ENCODE measurements around the gene PITRM1. TPM values are rescaled to one million over a fixed set of nuclear protein-coding genes. Genes with fewer than 3 reads are reported as not detected.

The PITRM1 gene
- total RNA-seq, 1 experiment from 2014 or later: 40.7 TPM

GRCh38 chr10:3126249-3126648 lies 46.3 kb downstream of the PITRM1 start:
- Mint-ChIP-seq H3K4me3 (no peak overlapping the region), H3K9me3 (no peaks in the 10 kb centered on the region), H3K27me3 (ENCODE audit: low read depth) (no peaks in the 10 kb centered on the region), H3K27ac (0 out of 2 replicates have a peak overlapping the region, but pooled peaks have one; percentile 19), H3K36me3 (peaks cover 62% of the 10 kb centered on the region), H3K4me1 (no peaks in the 10 kb centered on the region)
- no peak for ATAC-seq
- CTCF ChIA-PET: no interaction called here
- POLR2A ChIA-PET: no interaction called here
- TF ChIP-seq TEAD4 (CRISPR knock-in tag; IDR thresholded peaks at IDR 0.05): no peak
- TF ChIP-seq JUN (CRISPR knock-in tag; IDR thresholded peaks at IDR 0.05): no peak
- TF ChIP-seq STAT6 (CRISPR knock-in tag; conservative IDR thresholded peaks at IDR 0.05; ENCODE audit: low read depth): no peak
- TF ChIP-seq SOX15 (CRISPR knock-in tag; IDR thresholded peaks at IDR 0.05): no peak
- no peak for TF ChIP-seq E2F4 (CRISPR knock-in tag; IDR thresholded peaks at IDR 0.05; ENCODE audit: borderline replicate concordance, low read depth)
- TF ChIP-seq ZNF138 (CRISPR knock-in tag; conservative IDR thresholded peaks at IDR 0.05): no peak
- no peak for TF ChIP-seq E2F1 (CRISPR knock-in tag; IDR thresholded peaks at IDR 0.05)
- no peak for TF ChIP-seq IRF2 (CRISPR knock-in tag; IDR thresholded peaks at IDR 0.05; ENCODE audit: borderline replicate concordance, low read depth)
- TF ChIP-seq ATF1 (CRISPR knock-in tag; IDR thresholded peaks at IDR 0.05): no peak
- TF ChIP-seq, protein P1, sequence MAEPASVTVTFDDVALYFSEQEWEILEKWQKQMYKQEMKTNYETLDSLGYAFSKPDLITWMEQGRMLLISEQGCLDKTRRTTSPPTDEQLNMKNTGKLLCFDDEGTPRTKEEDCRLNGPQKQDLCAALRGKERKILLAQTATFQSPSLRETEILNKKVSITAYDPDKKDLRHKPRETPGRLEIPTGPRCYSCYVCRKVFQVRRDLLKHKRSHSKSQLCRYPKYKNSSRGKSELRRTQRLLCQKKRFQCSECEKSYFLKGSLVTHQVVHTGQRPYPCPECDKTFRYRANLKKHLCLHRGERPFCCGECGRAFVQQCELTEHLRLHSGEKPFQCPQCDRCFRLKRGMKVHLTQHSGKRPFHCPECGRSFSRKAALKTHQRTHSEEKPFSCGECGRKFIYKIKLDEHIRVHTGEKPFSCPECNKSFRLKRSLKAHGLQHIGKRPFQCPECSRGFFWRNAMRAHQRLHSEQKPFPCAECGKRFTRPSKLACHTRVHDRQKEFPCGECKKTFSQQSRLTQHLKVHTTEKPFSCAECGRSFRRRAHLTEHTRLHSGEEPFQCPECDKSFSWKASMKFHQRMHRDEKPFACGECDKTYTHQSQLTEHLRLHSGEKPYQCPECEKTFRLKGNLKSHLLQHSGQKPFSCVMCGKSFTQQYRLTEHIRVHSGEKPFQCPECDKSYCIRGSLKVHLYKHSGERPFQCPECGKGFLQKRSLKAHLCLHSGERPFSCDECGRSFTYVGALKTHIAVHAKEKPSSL (CRISPR knock-in tag; conservative IDR thresholded peaks at IDR 0.05): no peak
- TF ChIP-seq, protein P2, sequence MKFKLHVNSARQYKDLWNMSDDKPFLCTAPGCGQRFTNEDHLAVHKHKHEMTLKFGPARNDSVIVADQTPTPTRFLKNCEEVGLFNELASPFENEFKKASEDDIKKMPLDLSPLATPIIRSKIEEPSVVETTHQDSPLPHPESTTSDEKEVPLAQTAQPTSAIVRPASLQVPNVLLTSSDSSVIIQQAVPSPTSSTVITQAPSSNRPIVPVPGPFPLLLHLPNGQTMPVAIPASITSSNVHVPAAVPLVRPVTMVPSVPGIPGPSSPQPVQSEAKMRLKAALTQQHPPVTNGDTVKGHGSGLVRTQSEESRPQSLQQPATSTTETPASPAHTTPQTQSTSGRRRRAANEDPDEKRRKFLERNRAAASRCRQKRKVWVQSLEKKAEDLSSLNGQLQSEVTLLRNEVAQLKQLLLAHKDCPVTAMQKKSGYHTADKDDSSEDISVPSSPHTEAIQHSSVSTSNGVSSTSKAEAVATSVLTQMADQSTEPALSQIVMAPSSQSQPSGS (CRISPR knock-in tag; IDR thresholded peaks at IDR 0.05; ENCODE audit: borderline replicate concordance, low read depth): no peak
- no peak for TF ChIP-seq TP53 (CRISPR knock-in tag; IDR thresholded peaks at IDR 0.05)
- no peak for TF ChIP-seq NFE2L1 (CRISPR knock-in tag; IDR thresholded peaks at IDR 0.05)
- TF ChIP-seq NFYB (CRISPR knock-in tag; conservative IDR thresholded peaks at IDR 0.05; ENCODE audit: low read depth): no peak
- no peak for TF ChIP-seq E2F5 (CRISPR knock-in tag; IDR thresholded peaks at IDR 0.05)
- TF ChIP-seq ZBTB43 (CRISPR knock-in tag; IDR thresholded peaks at IDR 0.05): no peak
- DNase-seq (ENCODE audit: low spot score): no peak
